ENCODE data around the gene WDR38.

WDR38 gene

GRCh38 chr9:124880501-124880900 is 27.2 kb downstream of the WDR38 start:
- H3K9ac ChIP-seq (ENCODE audit: low read depth, low read length) = no peak overlapping the region
- H3K36me3 ChIP-seq (ENCODE audit: control insufficient read depth, insufficient read depth, low read length) = peaks cover 14% of the 10 kb centered on the region

GRCh38 chr9:124881138-124881743 is 28.0 kb downstream of the WDR38 start:
- Histone ChIP-seq H3K27me3 (ENCODE audit: control insufficient read depth, insufficient read depth, low read length) (no peaks in the 10 kb centered on the region), H3K4me3 (ENCODE audit: low read depth, low read length) (no peak overlapping the region), H3K9ac (ENCODE audit: low read depth, low read length) (no peak overlapping the region), H3K9me3 (ENCODE audit: control insufficient read depth, insufficient read depth, low read length) (no peaks in the 10 kb centered on the region), H3K4me1 (ENCODE audit: control insufficient read depth, insufficient read depth, low read length) (peaks cover 5% of the 10 kb centered on the region), H3K36me3 (ENCODE audit: control insufficient read depth, insufficient read depth, low read length) (peaks cover 10% of the 10 kb centered on the region)

More at GRCh38 chr9:124880501-124880900, 27.2 kb downstream of the WDR38 start:
- Histone ChIP-seq H3K27me3 (ENCODE audit: control insufficient read depth, insufficient read depth, low read length) (no peaks in the 10 kb centered on the region), H3K4me1 (ENCODE audit: control insufficient read depth, insufficient read depth, low read length) (peaks cover 5% of the 10 kb centered on the region), H3K9me3 (ENCODE audit: control insufficient read depth, insufficient read depth, low read length) (no peaks in the 10 kb centered on the region), H3K4me3 (ENCODE audit: low read depth, low read length) (no peak overlapping the region)

GRCh38 chr9:124882231-124882630 is 29.0 kb downstream of the WDR38 start:
- Histone ChIP-seq H3K36me3 (ENCODE audit: control insufficient read depth, insufficient read depth, low read length) (peaks cover 1% of the 10 kb centered on the region), H3K9me3 (ENCODE audit: control insufficient read depth, insufficient read depth, low read length) (no peaks in the 10 kb centered on the region), H3K4me1 (ENCODE audit: control insufficient read depth, insufficient read depth, low read length) (peaks cover 5% of the 10 kb centered on the region), H3K9ac (ENCODE audit: low read depth, low read length) (no peak overlapping the region), H3K27me3 (ENCODE audit: control insufficient read depth, insufficient read depth, low read length) (no peaks in the 10 kb centered on the region), H3K4me3 (ENCODE audit: low read depth, low read length) (no peak overlapping the region)

- H3K4me3 ChIP-seq (ENCODE audit: low read depth, low read length) = no peak overlapping the region
- H3K36me3 ChIP-seq (ENCODE audit: control insufficient read depth, insufficient read depth, low read length) = peaks cover 3% of the 10 kb centered on the region
These were observed 31.1 kb downstream of the WDR38 start for GRCh38 chr9:124884376-124884775.

GRCh38 chr9:124885551-124885950 is 32.3 kb downstream of the WDR38 start:
- H3K36me3 ChIP-seq (ENCODE audit: control insufficient read depth, insufficient read depth, low read length) = peaks cover 5% of the 10 kb centered on the region
- H3K4me1 ChIP-seq (ENCODE audit: control insufficient read depth, insufficient read depth, low read length) = peaks cover 5% of the 10 kb centered on the region
- H3K27me3 ChIP-seq (ENCODE audit: control insufficient read depth, insufficient read depth, low read length) = no peaks in the 10 kb centered on the region
- no peak overlapping the region for H3K9ac ChIP-seq (ENCODE audit: low read depth, low read length)
- no peaks in the 10 kb centered on the region for H3K9me3 ChIP-seq (ENCODE audit: control insufficient read depth, insufficient read depth, low read length)
- no peak overlapping the region for H3K4me3 ChIP-seq (ENCODE audit: low read depth, low read length)

More at GRCh38 chr9:124884376-124884775, 31.1 kb downstream of the WDR38 start:
- H3K9ac ChIP-seq (ENCODE audit: low read depth, low read length) = no peak overlapping the region
- no peaks in the 10 kb centered on the region for H3K9me3 ChIP-seq (ENCODE audit: control insufficient read depth, insufficient read depth, low read length)
- H3K27me3 ChIP-seq (ENCODE audit: control insufficient read depth, insufficient read depth, low read length) = no peaks in the 10 kb centered on the region
- H3K4me1 ChIP-seq (ENCODE audit: control insufficient read depth, insufficient read depth, low read length) = peaks cover 5% of the 10 kb centered on the region

GRCh38 chr9:124886461-124886860 is 33.2 kb downstream of the WDR38 start:
- Histone ChIP-seq H3K9me3 (ENCODE audit: control insufficient read depth, insufficient read depth, low read length) (no peaks in the 10 kb centered on the region), H3K9ac (ENCODE audit: low read depth, low read length) (no peak overlapping the region), H3K36me3 (ENCODE audit: control insufficient read depth, insufficient read depth, low read length) (peaks cover 5% of the 10 kb centered on the region), H3K4me3 (ENCODE audit: low read depth, low read length) (no peak overlapping the region), H3K4me1 (ENCODE audit: control insufficient read depth, insufficient read depth, low read length) (no peaks in the 10 kb centered on the region), H3K27me3 (ENCODE audit: control insufficient read depth, insufficient read depth, low read length) (no peaks in the 10 kb centered on the region)

GRCh38 chr9:124886866-124887492 is 33.7 kb downstream of the WDR38 start:
- no peaks in the 10 kb centered on the region for H3K9me3 ChIP-seq (ENCODE audit: control insufficient read depth, insufficient read depth, low read length)
- no peaks in the 10 kb centered on the region for H3K27me3 ChIP-seq (ENCODE audit: control insufficient read depth, insufficient read depth, low read length)
- H3K9ac ChIP-seq (ENCODE audit: low read depth, low read length) = no peak overlapping the region
- H3K4me1 ChIP-seq (ENCODE audit: control insufficient read depth, insufficient read depth, low read length) = no peaks in the 10 kb centered on the region
- H3K36me3 ChIP-seq (ENCODE audit: control insufficient read depth, insufficient read depth, low read length) = peaks cover 5% of the 10 kb centered on the region
- H3K4me3 ChIP-seq (ENCODE audit: low read depth, low read length) = no peak overlapping the region

GRCh38 chr9:124887832-124888231 is 34.6 kb downstream of the WDR38 start:
- Histone ChIP-seq H3K4me3 (ENCODE audit: low read depth, low read length) (no peak overlapping the region), H3K4me1 (ENCODE audit: control insufficient read depth, insufficient read depth, low read length) (no peaks in the 10 kb centered on the region), H3K9me3 (ENCODE audit: control insufficient read depth, insufficient read depth, low read length) (no peaks in the 10 kb centered on the region), H3K36me3 (ENCODE audit: control insufficient read depth, insufficient read depth, low read length) (peaks cover 5% of the 10 kb centered on the region), H3K9ac (ENCODE audit: low read depth, low read length) (no peak overlapping the region), H3K27me3 (ENCODE audit: control insufficient read depth, insufficient read depth, low read length) (no peaks in the 10 kb centered on the region)

- H3K36me3 ChIP-seq (ENCODE audit: control insufficient read depth, insufficient read depth, low read length) = peaks cover 5% of the 10 kb centered on the region
- H3K4me3 ChIP-seq (ENCODE audit: low read depth, low read length) = no peak overlapping the region
- H3K4me1 ChIP-seq (ENCODE audit: control insufficient read depth, insufficient read depth, low read length) = no peaks in the 10 kb centered on the region
- H3K9ac ChIP-seq (ENCODE audit: low read depth, low read length) = no peak overlapping the region
- no peaks in the 10 kb centered on the region for H3K9me3 ChIP-seq (ENCODE audit: control insufficient read depth, insufficient read depth, low read length)
- H3K27me3 ChIP-seq (ENCODE audit: control insufficient read depth, insufficient read depth, low read length) = no peaks in the 10 kb centered on the region
These were observed 35.7 kb downstream of the WDR38 start for GRCh38 chr9:124889006-124889405.

- no peak overlapping the region for H3K4me3 ChIP-seq (ENCODE audit: low read depth, low read length)
- no peaks in the 10 kb centered on the region for H3K4me1 ChIP-seq (ENCODE audit: control insufficient read depth, insufficient read depth, low read length)
- peaks cover 5% of the 10 kb centered on the region for H3K36me3 ChIP-seq (ENCODE audit: control insufficient read depth, insufficient read depth, low read length)
- H3K9ac ChIP-seq (ENCODE audit: low read depth, low read length) = no peak overlapping the region
- no peaks in the 10 kb centered on the region for H3K27me3 ChIP-seq (ENCODE audit: control insufficient read depth, insufficient read depth, low read length)
- H3K9me3 ChIP-seq (ENCODE audit: control insufficient read depth, insufficient read depth, low read length) = no peaks in the 10 kb centered on the region
These were observed 36.9 kb downstream of the WDR38 start for GRCh38 chr9:124890179-124890578.

- no peak overlapping the region for H3K4me3 ChIP-seq (ENCODE audit: low read depth, low read length)
- no peaks in the 10 kb centered on the region for H3K27me3 ChIP-seq (ENCODE audit: control insufficient read depth, insufficient read depth, low read length)
- H3K36me3 ChIP-seq (ENCODE audit: control insufficient read depth, insufficient read depth, low read length) = peaks cover 5% of the 10 kb centered on the region
- H3K9me3 ChIP-seq (ENCODE audit: control insufficient read depth, insufficient read depth, low read length) = no peaks in the 10 kb centered on the region
- H3K9ac ChIP-seq (ENCODE audit: low read depth, low read length) = no peak overlapping the region
- no peaks in the 10 kb centered on the region for H3K4me1 ChIP-seq (ENCODE audit: control insufficient read depth, insufficient read depth, low read length)
These were observed 40.9 kb downstream of the WDR38 start for GRCh38 chr9:124894035-124894740.

GRCh38 chr9:124894741-124895170 is 41.5 kb downstream of the WDR38 start:
- peaks cover 6% of the 10 kb centered on the region for H3K36me3 ChIP-seq (ENCODE audit: control insufficient read depth, insufficient read depth, low read length)
- H3K4me3 ChIP-seq (ENCODE audit: low read depth, low read length) = no peak overlapping the region
- no peaks in the 10 kb centered on the region for H3K4me1 ChIP-seq (ENCODE audit: control insufficient read depth, insufficient read depth, low read length)
- H3K9ac ChIP-seq (ENCODE audit: low read depth, low read length) = no peak overlapping the region
- no peaks in the 10 kb centered on the region for H3K9me3 ChIP-seq (ENCODE audit: control insufficient read depth, insufficient read depth, low read length)
- no peaks in the 10 kb centered on the region for H3K27me3 ChIP-seq (ENCODE audit: control insufficient read depth, insufficient read depth, low read length)
